GM21717 (cell line): ENCODE results near the gene AP1S2.
"Not testable (repeated sequence)": the region's sequence is repeated elsewhere in the genome, so short reads cannot be mapped to it uniquely, and the experiment has no call there.

ENCODE experiments used
- ATAC-seq: cut with Tn5 transposase; IDR thresholded peaks from one replicate; pipeline ENCODE4 v1.9.1; 2021; ENCODE audit warnings: mild to moderate bottlenecking, moderate library complexity; ENCODE audit not compliant: unreplicated experiment

AP1S2 gene

GRCh38 chrX:15855568-15856221, 1.1 kb upstream of the AP1S2 start:
- no peak for ATAC-seq

- peak; percentile 41 for ATAC-seq
These were observed 445 bp downstream of the AP1S2 start for GRCh38 chrX:15854080-15854655.

GRCh38 chrX:15853586-15854079, 980 bp downstream of the AP1S2 start:
- ATAC-seq: no peak

- no peak for ATAC-seq
These were observed 5.1 kb downstream of the AP1S2 start for GRCh38 chrX:15849555-15849954.

GRCh38 chrX:15848576-15848975, 6.0 kb downstream of the AP1S2 start:
- ATAC-seq: no peak

GRCh38 chrX:15843960-15844359, 10.7 kb downstream of the AP1S2 start:
- ATAC-seq: no peak

GRCh38 chrX:15841853-15842516, 12.6 kb downstream of the AP1S2 start:
- ATAC-seq: no peak

GRCh38 chrX:15838017-15838416, 16.6 kb downstream of the AP1S2 start:
- no peak for ATAC-seq

- no peak for ATAC-seq
These were observed 19.6 kb downstream of the AP1S2 start for GRCh38 chrX:15834827-15835595.

- ATAC-seq: no peak
These were observed 20.6 kb downstream of the AP1S2 start for GRCh38 chrX:15834053-15834452.

GRCh38 chrX:15831347-15831746, 23.3 kb downstream of the AP1S2 start:
- not testable (repeated sequence) for ATAC-seq

GRCh38 chrX:15829217-15829616, 25.4 kb downstream of the AP1S2 start:
- no peak for ATAC-seq

GRCh38 chrX:15825936-15826335, 28.7 kb downstream of the AP1S2 start:
- no peak for ATAC-seq

GRCh38 chrX:15822922-15823321, 31.7 kb downstream of the AP1S2 start:
- no peak for ATAC-seq

- ATAC-seq: no peak
These were observed 34.2 kb downstream of the AP1S2 start for GRCh38 chrX:15820106-15821073.

- no peak for ATAC-seq
These were observed 37.7 kb downstream of the AP1S2 start for GRCh38 chrX:15816886-15817285.

- ATAC-seq: no peak
These were observed 38.2 kb downstream of the AP1S2 start for GRCh38 chrX:15816438-15816809.

GRCh38 chrX:15815779-15816437, 38.7 kb downstream of the AP1S2 start:
- peak; percentile 93 for ATAC-seq

- ATAC-seq: no peak
These were observed 39.7 kb downstream of the AP1S2 start for GRCh38 chrX:15814771-15815365.
